Measurements from ENCODE around the gene ITIH2. TPM values are rescaled to one million over a fixed set of nuclear protein-coding genes. Genes with fewer than 3 reads are reported as not detected.

The ITIH2 gene
- total RNA-seq, 4 donors from 2014 or later = not detected

GRCh38 chr10:7795605-7796004, 92.5 kb downstream of the ITIH2 start:
- Histone ChIP-seq H3K27ac (replicated peaks in 1 of 4) (no peak overlapping the region), H3K4me1 (peaks cover 40 to 58% (median 53%) of the 10 kb centered on the region in 4 donors), H3K4me3 (no peak overlapping the region), H3K9me3 (no peaks in the 10 kb centered on the region), H3K36me3 (peaks cover 31 to 47% (median 38%) of the 10 kb centered on the region in 4 donors), H3K27me3 (no peaks in the 10 kb centered on the region)
- 78% methylated on average over 4 of the region's 4 CpGs for WGBS
- no peak for DNase-seq (ENCODE audit: extremely low spot score)
- no peak for TF ChIP-seq POLR2A (IDR thresholded peaks at IDR 0.05; ENCODE audit: low read depth)
- TF ChIP-seq EP300 (IDR thresholded peaks at IDR 0.05) = no peak
- no peak for TF ChIP-seq CTCF (IDR thresholded peaks at IDR 0.05)
- TF ChIP-seq POLR2AphosphoS5 (IDR thresholded peaks at IDR 0.05) = no peak
- intact Hi-C loops (cut with DNase I) = no loop called here

GRCh38 chr10:7797582-7797981, 94.5 kb downstream of the ITIH2 start:
- WGBS = 69% methylated on average over 6 of the region's 6 CpGs
- intact Hi-C loops (cut with DNase I) = no loop called here
- DNase-seq (ENCODE audit: extremely low spot score) = no peak

More at GRCh38 chr10:7797582-7797981, 94.5 kb downstream of the ITIH2 start:
- Histone ChIP-seq H3K4me1 (peaks cover 26 to 38% (median 34%) of the 10 kb centered on the region in 4 donors), H3K36me3 (peaks cover 51 to 64% (median 58%) of the 10 kb centered on the region in 4 donors), H3K27me3 (no peaks in the 10 kb centered on the region), H3K4me3 (no peak overlapping the region), H3K27ac (replicated peaks in 1 of 4) (no peak overlapping the region), H3K9me3 (no peaks in the 10 kb centered on the region)
- TF ChIP-seq POLR2AphosphoS5 (IDR thresholded peaks at IDR 0.05) = no peak

Other genes starting within 250 kb of the ITIH2 start
- 10 to 100 TPM; 24.9 to 68.1 (median 39.0) TPM for gene ITIH5, start 36.4 kb upstream of the ITIH2 start, total RNA-seq
- gene KIN, start 84.7 kb downstream of the ITIH2 start, total RNA-seq = 1 to 10 TPM; 3.1 to 8.3 (median 6.1) TPM
- gene ATP5F1C, start 84.9 kb downstream of the ITIH2 start, total RNA-seq = 100 to 1,000 TPM; 220 to 321 (median 258) TPM
- gene TAF3, start 115.2 kb downstream of the ITIH2 start, total RNA-seq = 10 to 100 TPM in 3 of 4 donors, 1 to 10 TPM in 1; 8.8 to 11.2 (median 10.7) TPM